Measurements from ENCODE around the gene PLEKHH2. TPM values are rescaled to one million over a fixed set of nuclear protein-coding genes. Genes with fewer than 3 reads are reported as not detected.
"Not testable (repeated sequence)": the region's sequence is repeated elsewhere in the genome, so short reads cannot be mapped to it uniquely, and the experiment has no call there.

Gene PLEKHH2
- total RNA-seq, 4 donors from 2014 or later, result 18.9 to 37.4 (median 25.1) TPM

GRCh38 chr2:43685357-43685756 lies 48.3 kb downstream of the PLEKHH2 start:
- Histone ChIP-seq H3K9me3 (no peaks in the 10 kb centered on the region), H3K27me3 (no peaks in the 10 kb centered on the region), H3K36me3 (no peaks in the 10 kb centered on the region), H3K27ac (no peak overlapping the region), H3K4me3 (no peak overlapping the region), H3K4me1 (no peaks in the 10 kb centered on the region)
- no peak for ATAC-seq
- TF ChIP-seq CTCF (IDR thresholded peaks at IDR 0.05) (no peak), POLR2AphosphoS5 (IDR thresholded peaks at IDR 0.05) (no peak), EP300 (IDR thresholded peaks at IDR 0.05) (no peak), POLR2A (IDR thresholded peaks at IDR 0.05) (no peak)
- WGBS, 2 donors (ENCODE audit: low coverage in 1 of 2), result 58 to 71% methylated on average over 1 to 5 of the region's 5 CpGs

- Histone ChIP-seq H3K36me3 (peaks cover 0 to 8% of the 10 kb centered on the region in 2 donors), H3K4me3 (no peak overlapping the region), H3K9me3 (no peaks in the 10 kb centered on the region), H3K4me1 (no peaks in the 10 kb centered on the region), H3K27ac (no peak overlapping the region), H3K27me3 (no peaks in the 10 kb centered on the region)
- ATAC-seq, result no peak
- no peak for TF ChIP-seq CTCF (IDR thresholded peaks at IDR 0.05)
- no peak for TF ChIP-seq POLR2AphosphoS5 (IDR thresholded peaks at IDR 0.05)
- no peak for TF ChIP-seq POLR2A (IDR thresholded peaks at IDR 0.05)
- no peak for TF ChIP-seq EP300 (IDR thresholded peaks at IDR 0.05)
- 79 to 92% methylated on average over 2 of the region's 2 CpGs for WGBS, 2 donors (ENCODE audit: low coverage in 1 of 2)
Observed at GRCh38 chr2:43689999-43690398, 52.9 kb downstream of the PLEKHH2 start.

GRCh38 chr2:43692428-43692994 lies 55.5 kb downstream of the PLEKHH2 start:
- no peaks in the 10 kb centered on the region for H3K4me1 ChIP-seq
- H3K27me3 ChIP-seq, result no peaks in the 10 kb centered on the region
- WGBS, 2 donors (ENCODE audit: low coverage in 1 of 2), result 87 to 94% methylated on average over 5 of the region's 5 CpGs
- H3K9me3 ChIP-seq, result no peaks in the 10 kb centered on the region
- peaks cover 0 to 18% of the 10 kb centered on the region in 2 donors for H3K36me3 ChIP-seq
- H3K27ac ChIP-seq, result no peak overlapping the region
- TF ChIP-seq EP300 (IDR thresholded peaks at IDR 0.05) (no peak), CTCF (IDR thresholded peaks at IDR 0.05) (no peak), POLR2AphosphoS5 (IDR thresholded peaks at IDR 0.05) (no peak), POLR2A (IDR thresholded peaks at IDR 0.05) (no peak)
- no peak overlapping the region for H3K4me3 ChIP-seq
- ATAC-seq, result no peak

DNA sequence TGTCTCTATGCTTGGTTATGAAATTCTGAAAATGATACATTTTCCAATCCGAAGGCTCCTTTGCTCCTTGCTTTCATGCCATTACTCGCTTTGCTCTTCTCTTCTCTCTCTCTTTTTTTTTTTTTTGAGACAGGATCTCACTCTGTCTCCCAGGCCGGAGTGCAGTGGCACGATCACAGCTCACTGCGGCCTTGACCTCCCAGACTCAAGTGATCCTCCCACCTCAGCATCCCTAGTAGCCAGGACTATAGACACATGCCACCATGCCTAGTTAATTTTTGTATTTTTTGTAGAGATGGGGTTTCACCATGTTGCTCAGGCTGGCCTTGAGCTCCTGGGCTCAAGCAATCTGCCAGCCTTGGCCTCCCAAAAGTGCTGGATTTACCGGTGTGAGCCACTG lies 61.1 kb downstream of the PLEKHH2 start:
- 87 to 100% methylated on average over 2 to 5 of the region's 6 CpGs for WGBS, 2 donors (ENCODE audit: low coverage in 1 of 2)
- not testable (repeated sequence) for H3K4me3 ChIP-seq, H3K4me1 ChIP-seq, H3K27me3 ChIP-seq, H3K9me3 ChIP-seq, ATAC-seq, H3K27ac ChIP-seq
- peaks cover 0 to 30% of the 10 kb centered on the region in 2 donors for H3K36me3 ChIP-seq

- Histone ChIP-seq H3K9me3 (no peaks in the 10 kb centered on the region), H3K4me3 (no peak overlapping the region), H3K36me3 (peaks cover 0 to 30% of the 10 kb centered on the region in 2 donors), H3K27me3 (no peaks in the 10 kb centered on the region), H3K27ac (no peak overlapping the region), H3K4me1 (no peaks in the 10 kb centered on the region)
- 56 to 78% methylated on average over 2 to 3 of the region's 3 CpGs for WGBS, 2 donors (ENCODE audit: low coverage in 1 of 2)
- TF ChIP-seq POLR2AphosphoS5 (IDR thresholded peaks at IDR 0.05) (no peak), POLR2A (IDR thresholded peaks at IDR 0.05) (no peak), EP300 (IDR thresholded peaks at IDR 0.05) (no peak), CTCF (IDR thresholded peaks at IDR 0.05) (no peak)
- no peak for ATAC-seq
Observed at GRCh38 chr2:43699761-43700160, 62.7 kb downstream of the PLEKHH2 start.

All from gastroesophageal sphincter (tissue), 4 donors.